GM23248 (cell line): ENCODE data around the gene CMPK2.
"Not testable (repeated sequence)": the region's sequence is repeated elsewhere in the genome, so short reads cannot be mapped to it uniquely, and the experiment has no call there.

Experiments used
- EZH2 ChIP-seq: fragments of 200-600 bp; sonication (generic); IDR thresholded peaks from 2 replicates; pipeline ENCODE4 v1.6.1; 2018; ENCODE audit warnings: antibody characterized with exemption, mild to moderate bottlenecking; ENCODE audit not compliant: insufficient read depth, poor library complexity, severe bottlenecking
- EZH2phosphoT487 ChIP-seq: fragments of 200-600 bp; sonication (generic); IDR thresholded peaks from 2 replicates; pipeline ENCODE4 v1.6.1; 2018; ENCODE audit warnings: antibody characterized with exemption, moderate library complexity, mild to moderate bottlenecking, low read depth; ENCODE audit not compliant: insufficient read depth

- TF ChIP-seq EZH2phosphoT487, EZH2: not testable (repeated sequence)
Observed at GRCh38 chr2:6858466-6859027, 7.2 kb downstream of the CMPK2 start.
